ENCODE results near the gene DYSF.

DNA sequence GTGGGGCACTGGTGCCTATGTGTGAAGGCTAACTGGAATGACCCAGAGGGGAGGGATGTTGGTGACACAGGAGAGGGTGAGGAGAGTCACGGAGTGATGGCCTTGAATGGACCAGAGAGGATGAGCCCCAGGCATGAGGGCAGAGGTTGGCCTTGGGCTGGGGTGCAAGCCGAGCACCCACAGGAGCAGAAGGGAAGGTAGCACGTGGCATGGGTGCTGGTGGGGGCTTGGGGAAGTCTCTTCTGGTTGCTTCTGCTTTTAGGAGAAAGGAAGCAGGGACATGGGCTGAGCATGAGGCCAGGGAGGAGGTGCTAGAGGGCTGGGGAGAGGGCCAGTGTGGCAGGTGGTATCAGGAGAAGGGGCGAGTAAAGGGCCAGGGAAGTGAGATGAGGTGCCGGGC lies 183.8 kb downstream of the DYSF start:
- TF ChIP-seq POLR2A (IDR thresholded peaks at IDR 0.05): no peak
- TF ChIP-seq CTCF (IDR thresholded peaks at IDR 0.05): no peak
- no peak for TF ChIP-seq POLR2AphosphoS5 (IDR thresholded peaks at IDR 0.05)
